ENCODE data around the gene VWA7. TPM values are rescaled to one million over a fixed set of nuclear protein-coding genes. Genes with fewer than 3 reads are reported as not detected.

Gene VWA7
- total RNA-seq, 1 experiment from 2014 or later = 2.5 TPM

- no peaks in the 10 kb centered on the region for H3K27me3 ChIP-seq (ENCODE audit: insufficient read depth, low read length)
- H4K5ac ChIP-seq (ENCODE audit: insufficient read length, low read depth, low read length) = no peak overlapping the region
- H3K36me3 Mint-ChIP-seq (ENCODE audit: insufficient read depth in 1 of 3, low read depth in 3 of 3) = peaks cover 13 to 47% (median 34%) of the 10 kb centered on the region in 3 experiments
- H3K23me2 ChIP-seq (ENCODE audit: insufficient read length, low read depth, low read length, poor library complexity, severe bottlenecking) = no peaks in the 10 kb centered on the region
- no peak overlapping the region for H2BK5ac ChIP-seq (ENCODE audit: insufficient read length, low read length)
- H2BK120ac ChIP-seq (ENCODE audit: low read depth, low read length, poor library complexity, severe bottlenecking) = no peak overlapping the region
- no peaks in the 10 kb centered on the region; a peak in 1 of 5 replicates for H3K9me3 Mint-ChIP-seq
- no peak overlapping the region for H3T11ph ChIP-seq (ENCODE audit: low read length)
- no peaks in the 10 kb centered on the region for H3K9me3 ChIP-seq (ENCODE audit: control insufficient read depth, low read depth, low read length)
- H3K4me3 Mint-ChIP-seq = peak overlapping the region in 1 of 2 experiments; percentile 24; a peak in 1 of 5 replicates
- no peaks in the 10 kb centered on the region for H3K79me2 ChIP-seq (ENCODE audit: insufficient read depth, low read length)
- H3K14ac ChIP-seq (ENCODE audit: insufficient read depth, low read length) = no peak overlapping the region; the same call in 1 of the 2 replicates
- H2BK12ac ChIP-seq (ENCODE audit: insufficient read length, low read depth, low read length) = no peak overlapping the region
- no peak for TF ChIP-seq CTCF (conservative IDR thresholded peaks at IDR 0.05)
- DNase-seq = no peak
- no peak overlapping the region for H3K56ac ChIP-seq (ENCODE audit: insufficient read length, low read depth, low read length)
- H4K91ac ChIP-seq (ENCODE audit: insufficient read length, low read depth, low read length) = no peak overlapping the region
- H3K27me3 Mint-ChIP-seq (ENCODE audit: low read depth) = no peaks in the 10 kb centered on the region; the same call in none of the 2 replicates
- H2AK5ac ChIP-seq (ENCODE audit: insufficient read length, low read length) = no peak overlapping the region
- no peak overlapping the region for H3K9ac ChIP-seq (ENCODE audit: extremely low read depth, insufficient read length, low read length)
- no peaks in the 10 kb centered on the region for H3K79me1 ChIP-seq (ENCODE audit: insufficient read depth, low read depth, low read length, poor library complexity, severe bottlenecking)
- peaks cover 23 to 27% of the 10 kb centered on the region in 2 experiments for H3K4me1 Mint-ChIP-seq
- no peak overlapping the region for H2BK20ac ChIP-seq (ENCODE audit: low read depth, low read length, poor library complexity, severe bottlenecking)
- no peak overlapping the region for H4K8ac ChIP-seq (replicated peaks; ENCODE audit: insufficient read length, low read depth, low read length)
- H4K20me1 ChIP-seq (ENCODE audit: control insufficient read depth, insufficient read depth, insufficient read length) = no peaks in the 10 kb centered on the region
- no peaks in the 10 kb centered on the region for H3K4me1 ChIP-seq (ENCODE audit: insufficient read depth, low read length)
- no peak overlapping the region for H3K27ac ChIP-seq (ENCODE audit: insufficient read length, low read depth, low read length)
- H3K27ac Mint-ChIP-seq = peak overlapping the region; percentile 28 to 93 (median 77); a peak in 5 of 7 replicates
- H2AFZ ChIP-seq (ENCODE audit: low read length) = no peak overlapping the region
- no peak overlapping the region for H2BK15ac ChIP-seq (ENCODE audit: low read depth, low read length)
- WGBS (ENCODE audit: extremely low coverage, insufficient read length, low lambda C conversion rate) = no CpG with 5 or more reads among the region's 8 CpGs
- no peak overlapping the region for H3K18ac ChIP-seq (ENCODE audit: insufficient read length, low read depth, low read length)
- no peak overlapping the region for H3K23ac ChIP-seq (ENCODE audit: insufficient read length, low read depth, low read length)
- no peak overlapping the region for H3K4me2 ChIP-seq (ENCODE audit: insufficient read depth, insufficient read length, low read length)
- H3K4ac ChIP-seq (ENCODE audit: low read depth, low read length) = no peak overlapping the region
Measured at GRCh38 chr6:31762878-31763618, 14.1 kb downstream of the VWA7 start.

All from H9 (cell line).